ENCODE results near the gene LGI4. TPM values are rescaled to one million over a fixed set of nuclear protein-coding genes. Genes with fewer than 3 reads are reported as not detected.
A peak's percentile ranks its signal among the peaks of the same experiment; 100 is the strongest.

The LGI4 gene
- polyA plus RNA-seq, 1 donor from 2014 or later, result not detected

GRCh38 chr19:35166100-35167063 lies 31.5 kb upstream of the LGI4 start:
- Mint-ChIP-seq H3K4me3 (peak overlapping the region in 2 of 4 donors; percentile 20 to 39), H3K4me1 (peaks cover 10 to 28% (median 11%) of the 10 kb centered on the region in 3 donors), H3K9me3 (peaks cover 0 to 3% (median 3%) of the 10 kb centered on the region in 3 donors), H3K27ac (peak overlapping the region in 2 of 3 donors; percentile 69 to 92), H3K36me3 (peaks cover 25% of the 10 kb centered on the region), H3K27me3 (no peaks in the 10 kb centered on the region)

GRCh38 chr19:35165200-35166058 lies 30.6 kb upstream of the LGI4 start:
- Mint-ChIP-seq H3K27me3 (no peaks in the 10 kb centered on the region), H3K4me1 (peaks cover 10 to 33% (median 13%) of the 10 kb centered on the region in 3 donors), H3K9me3 (peaks cover 0 to 3% (median 3%) of the 10 kb centered on the region in 3 donors), H3K36me3 (peaks cover 30% of the 10 kb centered on the region), H3K27ac (peak overlapping the region in 1 of 3 donors; percentile 53), H3K4me3 (peak overlapping the region in 1 of 4 donors; percentile 28)

- peaks cover 28% of the 10 kb centered on the region for H3K36me3 Mint-ChIP-seq
These were observed 29.6 kb upstream of the LGI4 start for GRCh38 chr19:35164418-35164817.

GRCh38 chr19:35162471-35163326 lies 27.8 kb upstream of the LGI4 start:
- Mint-ChIP-seq H3K4me1 (peaks cover 12 to 36% (median 23%) of the 10 kb centered on the region in 3 donors), H3K4me3 (peak overlapping the region in 1 of 4 donors; percentile 43), H3K36me3 (peaks cover 27% of the 10 kb centered on the region), H3K9me3 (peaks cover 0 to 3% (median 3%) of the 10 kb centered on the region in 3 donors), H3K27ac (peak overlapping the region in 1 of 3 donors; percentile 42), H3K27me3 (no peaks in the 10 kb centered on the region)

More at GRCh38 chr19:35164418-35164817, 29.6 kb upstream of the LGI4 start:
- Mint-ChIP-seq H3K9me3 (peaks cover 0 to 3% (median 3%) of the 10 kb centered on the region in 3 donors), H3K4me3 (no peak overlapping the region), H3K27me3 (no peaks in the 10 kb centered on the region), H3K27ac (peak overlapping the region in 1 of 3 donors; percentile 76), H3K4me1 (peaks cover 11 to 33% (median 15%) of the 10 kb centered on the region in 3 donors)

GRCh38 chr19:35161434-35161743 lies 26.5 kb upstream of the LGI4 start:
- peaks cover 0 to 2% (median 1%) of the 10 kb centered on the region in 3 donors for H3K9me3 Mint-ChIP-seq
- H3K4me1 Mint-ChIP-seq, result peaks cover 7 to 28% (median 16%) of the 10 kb centered on the region in 3 donors
- peak overlapping the region in 2 of 3 donors; percentile 69 to 77 for H3K27ac Mint-ChIP-seq
- peak overlapping the region in 2 of 4 donors; percentile 28 to 60 for H3K4me3 Mint-ChIP-seq
- peaks cover 25% of the 10 kb centered on the region for H3K36me3 Mint-ChIP-seq
- H3K27me3 Mint-ChIP-seq, result no peaks in the 10 kb centered on the region

- peaks cover 11 to 31% (median 21%) of the 10 kb centered on the region in 3 donors for H3K4me1 Mint-ChIP-seq
- peak overlapping the region in 3 of 4 donors; percentile 5 to 60 (median 28) for H3K4me3 Mint-ChIP-seq
- H3K27ac Mint-ChIP-seq, result peak overlapping the region in 2 of 3 donors; percentile 9 to 77
- no peaks in the 10 kb centered on the region for H3K27me3 Mint-ChIP-seq
- peaks cover 23% of the 10 kb centered on the region for H3K36me3 Mint-ChIP-seq
- H3K9me3 Mint-ChIP-seq, result peaks cover 0 to 2% (median 0%) of the 10 kb centered on the region in 3 donors
These were observed 26.0 kb upstream of the LGI4 start for GRCh38 chr19:35160629-35161433.

- Mint-ChIP-seq H3K36me3 (peaks cover 20% of the 10 kb centered on the region), H3K4me1 (peaks cover 17 to 32% (median 24%) of the 10 kb centered on the region in 3 donors), H3K9me3 (peaks cover 0 to 2% (median 0%) of the 10 kb centered on the region in 3 donors)
These were observed 24.7 kb upstream of the LGI4 start for GRCh38 chr19:35159606-35160005.

GRCh38 chr19:35157431-35157830 lies 22.6 kb upstream of the LGI4 start:
- H3K36me3 Mint-ChIP-seq, result peaks cover 15% of the 10 kb centered on the region
- H3K4me1 Mint-ChIP-seq, result peaks cover 19 to 35% (median 25%) of the 10 kb centered on the region in 3 donors
- H3K27me3 Mint-ChIP-seq, result peaks cover 3% of the 10 kb centered on the region
- H3K4me3 Mint-ChIP-seq, result peak overlapping the region in 2 of 4 donors; percentile 52 to 84
- peaks cover 0 to 2% (median 0%) of the 10 kb centered on the region in 3 donors for H3K9me3 Mint-ChIP-seq
- H3K27ac Mint-ChIP-seq, result peak overlapping the region in 1 of 3 donors; percentile 42

More at GRCh38 chr19:35159606-35160005, 24.7 kb upstream of the LGI4 start:
- Mint-ChIP-seq H3K4me3 (peak overlapping the region in 1 of 4 donors; percentile 44), H3K27me3 (no peaks in the 10 kb centered on the region), H3K27ac (peak overlapping the region in 1 of 3 donors; percentile 73)

GRCh38 chr19:35156673-35157014 lies 21.8 kb upstream of the LGI4 start:
- peak overlapping the region; percentile 25 to 99 (median 90) for H3K4me3 Mint-ChIP-seq
- H3K4me1 Mint-ChIP-seq, result peaks cover 23 to 39% (median 29%) of the 10 kb centered on the region in 3 donors
- H3K27me3 Mint-ChIP-seq, result peaks cover 3% of the 10 kb centered on the region
- H3K27ac Mint-ChIP-seq, result peak overlapping the region in 2 of 3 donors; percentile 90 to 97
- H3K9me3 Mint-ChIP-seq, result peaks cover 0 to under 1% (median 0%) of the 10 kb centered on the region in 3 donors
- peaks cover 10% of the 10 kb centered on the region for H3K36me3 Mint-ChIP-seq

- H3K27ac Mint-ChIP-seq, result peak overlapping the region in 2 of 3 donors; percentile 90 to 97
- H3K27me3 Mint-ChIP-seq, result peaks cover 4% of the 10 kb centered on the region
- peaks cover 6% of the 10 kb centered on the region for H3K36me3 Mint-ChIP-seq
- no peaks in the 10 kb centered on the region for H3K9me3 Mint-ChIP-seq
- peaks cover 24 to 34% (median 26%) of the 10 kb centered on the region in 3 donors for H3K4me1 Mint-ChIP-seq
- H3K4me3 Mint-ChIP-seq, result peak overlapping the region; percentile 84 to 100 (median 98)
These were observed 21.3 kb upstream of the LGI4 start for GRCh38 chr19:35155981-35156672.

- H3K27ac Mint-ChIP-seq, result peak overlapping the region; percentile 22 to 97 (median 97)
- H3K4me1 Mint-ChIP-seq, result peaks cover 24 to 31% (median 27%) of the 10 kb centered on the region in 3 donors
- H3K4me3 Mint-ChIP-seq, result peak overlapping the region; percentile 84 to 100 (median 98)
- H3K9me3 Mint-ChIP-seq, result no peaks in the 10 kb centered on the region
- peaks cover 4% of the 10 kb centered on the region for H3K36me3 Mint-ChIP-seq
- peaks cover 4% of the 10 kb centered on the region for H3K27me3 Mint-ChIP-seq
These were observed 20.6 kb upstream of the LGI4 start for GRCh38 chr19:35155441-35155840.

- Mint-ChIP-seq H3K27me3 (peaks cover 4% of the 10 kb centered on the region), H3K27ac (peak within 1 kb of the TSS; percentile 22 to 97 (median 97)), H3K36me3 (peaks cover 4% of the 10 kb centered on the region), H3K4me3 (peak within 1 kb of the TSS; percentile 84 to 100 (median 98)), H3K9me3 (no peaks in the 10 kb centered on the region), H3K4me1 (peaks cover 24 to 31% (median 31%) of the 10 kb centered on the region in 3 donors)
These were observed 19.9 kb upstream of the LGI4 start, which contains the start of gene FXYD5 for GRCh38 chr19:35154525-35155406. FXYD5 (plus strand) TSS chr19:35154735; CDS start chr19:35155551, 816 bp downstream.

All from IgD-negative memory B cell (primary cell).